Osteocyte (in vitro differentiated cells): ENCODE data around the gene ZNF491. TPM values are rescaled to one million over a fixed set of nuclear protein-coding genes. Genes with fewer than 3 reads are reported as not detected.
"Not testable (repeated sequence)": the region's sequence is repeated elsewhere in the genome, so short reads cannot be mapped to it uniquely, and the experiment has no call there.

ENCODE experiments used
- DNase-seq: peaks from one replicate; pipeline ENCODE4 v3.0.0; 2021; ENCODE audit warnings: mixed read lengths; ENCODE audit not compliant: unreplicated experiment; ENCODE audit errors: extremely low spot score
- H3K27ac Mint-ChIP-seq: one replicate; pipeline ENCODE4 v1.8.0; 2021; ENCODE audit warnings: mild to moderate bottlenecking, mixed read lengths; ENCODE audit not compliant: unreplicated experiment
- H3K27me3 Mint-ChIP-seq: one replicate; pipeline ENCODE4 v1.8.0; 2021; ENCODE audit warnings: mixed read lengths; ENCODE audit not compliant: unreplicated experiment
- H3K36me3 Mint-ChIP-seq: one replicate; pipeline ENCODE4 v1.8.0; 2021; ENCODE audit warnings: mixed read lengths; ENCODE audit not compliant: unreplicated experiment
- H3K4me1 Mint-ChIP-seq: one replicate; pipeline ENCODE4 v1.8.0; 2021; ENCODE audit warnings: mixed read lengths; ENCODE audit not compliant: unreplicated experiment
- H3K4me3 Mint-ChIP-seq: one replicate; pipeline ENCODE4 v1.8.0; 2021; ENCODE audit warnings: mild to moderate bottlenecking, moderate library complexity, mixed read lengths; ENCODE audit not compliant: unreplicated experiment
- H3K9me3 Mint-ChIP-seq: one replicate; pipeline ENCODE4 v1.8.0; 2021; ENCODE audit warnings: mixed read lengths; ENCODE audit not compliant: unreplicated experiment
- CTCF ChIP-seq: fragments of 200-600 bp; sonication (generic); IDR thresholded peaks from 2 replicates; pipeline ENCODE4 v1.5.0; 2021; ENCODE audit warnings: antibody characterized with exemption, mild to moderate bottlenecking, moderate library complexity
- total RNA-seq: library from RNA; stranded (reverse); gene quantifications from 2 replicates; pipeline ENCODE4 v1.2.1, GENCODE V29; 2021

ZNF491 gene
- total RNA-seq, 1 donor from 2014 or later, result 6.2 TPM

GRCh38 chr19:11832253-11832912 lies 34.1 kb downstream of the ZNF491 start:
- H3K4me3 Mint-ChIP-seq, result no peak overlapping the region
- no peaks in the 10 kb centered on the region for H3K4me1 Mint-ChIP-seq
- H3K9me3 Mint-ChIP-seq, result peaks cover 40% of the 10 kb centered on the region
- H3K27me3 Mint-ChIP-seq, result no peaks in the 10 kb centered on the region
- TF ChIP-seq CTCF, result no peak
- H3K27ac Mint-ChIP-seq, result no peak overlapping the region
- peaks cover 69% of the 10 kb centered on the region for H3K36me3 Mint-ChIP-seq
- no peak for DNase-seq

GRCh38 chr19:11833541-11833940 lies 35.2 kb downstream of the ZNF491 start:
- Mint-ChIP-seq H3K27me3 (no peaks in the 10 kb centered on the region), H3K4me1 (no peaks in the 10 kb centered on the region), H3K27ac (no peak overlapping the region), H3K36me3 (peaks cover 58% of the 10 kb centered on the region), H3K9me3 (peaks cover 43% of the 10 kb centered on the region), H3K4me3 (no peak overlapping the region)
- DNase-seq, result no peak
- TF ChIP-seq CTCF, result no peak

- H3K36me3 Mint-ChIP-seq, result peaks cover 37% of the 10 kb centered on the region
Observed at GRCh38 chr19:11835626-11836066, 37.3 kb downstream of the ZNF491 start.

GRCh38 chr19:11843722-11844121 lies 45.4 kb downstream of the ZNF491 start:
- no peaks in the 10 kb centered on the region for H3K36me3 Mint-ChIP-seq
- TF ChIP-seq CTCF, result no peak
- no peak for DNase-seq
- H3K4me1 Mint-ChIP-seq, result no peaks in the 10 kb centered on the region
- H3K4me3 Mint-ChIP-seq, result no peak overlapping the region
- no peak overlapping the region for H3K27ac Mint-ChIP-seq
- H3K27me3 Mint-ChIP-seq, result no peaks in the 10 kb centered on the region
- H3K9me3 Mint-ChIP-seq, result peaks cover 20% of the 10 kb centered on the region

More at GRCh38 chr19:11835626-11836066, 37.3 kb downstream of the ZNF491 start:
- not testable (repeated sequence) for H3K4me3 Mint-ChIP-seq, H3K27ac Mint-ChIP-seq, DNase-seq, H3K4me1 Mint-ChIP-seq, H3K27me3 Mint-ChIP-seq
- peaks cover 40% of the 10 kb centered on the region for H3K9me3 Mint-ChIP-seq

GRCh38 chr19:11847615-11848014 lies 49.3 kb downstream of the ZNF491 start:
- DNase-seq, H3K4me3 Mint-ChIP-seq, H3K4me1 Mint-ChIP-seq, H3K27me3 Mint-ChIP-seq, H3K27ac Mint-ChIP-seq, H3K36me3 Mint-ChIP-seq: not testable (repeated sequence)
- peaks cover 14% of the 10 kb centered on the region for H3K9me3 Mint-ChIP-seq

GRCh38 chr19:11848200-11848593 lies 49.9 kb downstream of the ZNF491 start:
- Mint-ChIP-seq H3K27me3 (no peaks in the 10 kb centered on the region), H3K27ac (no peak overlapping the region), H3K36me3 (no peaks in the 10 kb centered on the region), H3K9me3 (peaks cover 10% of the 10 kb centered on the region), H3K4me3 (peak overlapping the region; percentile 64), H3K4me1 (no peaks in the 10 kb centered on the region)
- DNase-seq, result no peak
- TF ChIP-seq CTCF, result no peak
